Activated CD4-positive, alpha-beta T cell treated with anti-CD3 and anti-CD28 coated beads for 36 hours (primary cell): ENCODE data around the gene IKZF5. TPM values are rescaled to one million over a fixed set of nuclear protein-coding genes. Genes with fewer than 3 reads are reported as not detected.

Experiments used
- ATAC-seq: fragments of 200-7000 bp; cut with Tn5 transposase; one replicate; pipeline ENCODE4 v1.10.0; 2021; ENCODE audit warnings: mild to moderate bottlenecking, moderate library complexity
- CTCF ChIA-PET: fragments of 350-600 bp; sonication (Branson Sonifier 250); formaldehyde crosslinking; loops from one replicate; lab custom pipeline; 2021; ENCODE audit warnings: antibody characterized with exemption; lab: Charles Lee
- POLR2A ChIA-PET: fragments of 350-600 bp; sonication (Branson Sonifier 250); formaldehyde crosslinking; loops from one replicate; lab custom pipeline; 2021; ENCODE audit warnings: antibody characterized with exemption, inconsistent platforms; lab: Charles Lee
- DNase-seq: peaks from one replicate; pipeline ENCODE4 v3.0.0-alpha.2; 2020
- H3K27ac Mint-ChIP-seq: one replicate; pipeline ENCODE4 v1.8.0; 2021; ENCODE audit warnings: mixed read lengths
- H3K27me3 Mint-ChIP-seq: one replicate; pipeline ENCODE4 v1.8.0; 2021; ENCODE audit warnings: mixed read lengths
- H3K36me3 Mint-ChIP-seq: one replicate; pipeline ENCODE4 v1.8.0; 2021; ENCODE audit warnings: low read depth, mixed read lengths
- H3K4me1 Mint-ChIP-seq: one replicate; pipeline ENCODE4 v1.8.0; 2021; ENCODE audit warnings: mixed read lengths
- H3K4me3 Mint-ChIP-seq: one replicate; pipeline ENCODE4 v1.8.0; 2021; ENCODE audit warnings: mild to moderate bottlenecking, moderate library complexity, mixed read lengths
- H3K9me3 Mint-ChIP-seq: one replicate; pipeline ENCODE4 v1.8.0; 2021; ENCODE audit warnings: low read depth, mixed read lengths
- intact Hi-C, 2 experiments: fragments of 100-400 bp; cut with DNase I in 1 of 2; cut with micrococcal nuclease in 1 of 2; formaldehyde crosslinking; loops; one replicate each; pipeline versions ENCODE4 v1.14.2 to v1.15.1; 2022 to 2024; cut with DNase I, micrococcal nuclease
- total RNA-seq, 2 experiments: library from RNA; stranded (reverse); gene quantifications; one replicate each; pipeline ENCODE4 v1.2.3, GENCODE V29; 2021

IKZF5 gene
- total RNA-seq, 2 experiments from 2014 or later: 9.4 to 14.1 TPM

DNA sequence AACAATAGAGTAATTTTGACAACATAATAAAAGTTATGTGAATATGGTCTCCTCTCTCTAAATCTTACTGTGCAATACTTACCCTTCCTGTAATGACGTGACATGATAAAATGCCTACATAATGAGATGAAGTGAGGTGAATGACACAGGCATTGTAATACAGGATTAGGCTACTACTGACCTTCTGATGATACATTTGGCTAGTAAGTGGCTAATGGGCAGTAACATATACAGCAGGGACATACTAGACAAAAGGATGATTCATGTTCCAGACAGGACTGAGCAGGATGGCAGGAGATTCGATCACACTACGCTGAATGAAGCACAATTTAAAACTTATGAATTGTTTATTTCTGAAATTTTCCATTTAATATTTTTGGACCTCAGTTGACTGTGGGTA, 59.3 kb downstream of the IKZF5 start:
- no peak for ATAC-seq
- peaks cover 31% of the 10 kb centered on the region for H3K36me3 Mint-ChIP-seq

More for the DNA sequence above, 59.3 kb downstream of the IKZF5 start:
- Mint-ChIP-seq H3K4me1 (peaks cover 17% of the 10 kb centered on the region), H3K27ac (no peak overlapping the region), H3K9me3 (no peaks in the 10 kb centered on the region), H3K4me3 (no peak overlapping the region), H3K27me3 (no peaks in the 10 kb centered on the region)
- ChIA-PET CTCF (no interaction called here), POLR2A (no interaction called here)
- intact Hi-C loops: no loop called here
- no peak for DNase-seq

Other genes starting within 250 kb of the IKZF5 start
- 1 to 10 TPM; 1.6 to 1.7 TPM for gene CUZD1, start 162.9 kb downstream of the IKZF5 start, total RNA-seq
- 1 to 10 TPM; 7.0 to 9.5 TPM for gene FAM24B, start 129.2 kb downstream of the IKZF5 start, total RNA-seq
- gene FAM24A, start 98.2 kb downstream of the IKZF5 start, total RNA-seq: not detected
- gene C10orf88, start 54.6 kb downstream of the IKZF5 start, total RNA-seq: 1 to 10 TPM; 8.6 to 9.0 TPM
- 1 to 10 TPM; 2.8 to 2.9 TPM for gene PSTK, start 28.4 kb downstream of the IKZF5 start, total RNA-seq
- gene ACADSB, start 211 bp upstream of the IKZF5 start, total RNA-seq: 10 to 100 TPM; 24.0 to 25.5 TPM
- gene HMX3, start 127.2 kb upstream of the IKZF5 start, total RNA-seq: not detected
- under 1 TPM; 0.18 to 0.28 TPM for gene HMX2, start 139.3 kb upstream of the IKZF5 start, total RNA-seq
- 100 to 1,000 TPM; 230 to 242 TPM for gene BUB3, start 145.6 kb upstream of the IKZF5 start, total RNA-seq